ENCODE measurements around the gene BLACAT1.

Gene BLACAT1

DNA sequence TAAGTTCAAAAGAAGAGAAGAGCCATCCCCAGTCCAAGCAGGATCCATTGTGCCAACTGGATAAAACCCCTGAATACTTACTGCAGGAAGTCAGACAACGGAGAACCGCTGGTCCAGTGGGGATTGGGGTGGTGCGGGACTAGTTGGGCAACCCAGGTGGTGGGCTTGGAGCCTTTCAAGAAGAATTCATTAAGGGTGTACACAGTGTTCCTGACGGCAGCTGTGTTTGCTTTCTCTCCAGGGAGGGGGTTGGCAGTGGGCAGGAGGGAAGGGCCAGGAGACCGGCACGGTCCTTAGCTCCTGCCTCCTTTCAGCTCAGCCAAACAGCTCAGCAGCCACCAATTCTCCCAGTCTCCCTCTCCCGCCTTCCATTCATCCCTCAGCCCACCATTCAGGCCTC, 41.5 kb upstream of the BLACAT1 start:
- Histone ChIP-seq H3K4me2 (ENCODE audit: low read length) (no peak overlapping the region), H3K27ac (ENCODE audit: low read length) (no peak overlapping the region), H4K20me1 (ENCODE audit: insufficient read depth, low read length) (no peaks in the 10 kb centered on the region), H3K4me1 (ENCODE audit: low read length) (peaks cover 9% of the 10 kb centered on the region), H3K9ac (ENCODE audit: low read length) (no peak overlapping the region), H3K4me3 (ENCODE audit: low read length) (no peak overlapping the region), H3K79me2 (ENCODE audit: low read length) (no peaks in the 10 kb centered on the region), H3K36me3 (replicated peaks; ENCODE audit: low read depth, low read length) (no peaks in the 10 kb centered on the region), H3K27me3 (ENCODE audit: low read depth, low read length) (peaks cover 19% of the 10 kb centered on the region), H3K9me3 (ENCODE audit: insufficient read depth, low read length) (no peaks in the 10 kb centered on the region), H2AFZ (ENCODE audit: low read depth, low read length) (no peak overlapping the region)
- no peak for TF ChIP-seq EZH2phosphoT487 (IDR thresholded peaks at IDR 0.05; ENCODE audit: low read depth)
- TF ChIP-seq, protein P1, sequence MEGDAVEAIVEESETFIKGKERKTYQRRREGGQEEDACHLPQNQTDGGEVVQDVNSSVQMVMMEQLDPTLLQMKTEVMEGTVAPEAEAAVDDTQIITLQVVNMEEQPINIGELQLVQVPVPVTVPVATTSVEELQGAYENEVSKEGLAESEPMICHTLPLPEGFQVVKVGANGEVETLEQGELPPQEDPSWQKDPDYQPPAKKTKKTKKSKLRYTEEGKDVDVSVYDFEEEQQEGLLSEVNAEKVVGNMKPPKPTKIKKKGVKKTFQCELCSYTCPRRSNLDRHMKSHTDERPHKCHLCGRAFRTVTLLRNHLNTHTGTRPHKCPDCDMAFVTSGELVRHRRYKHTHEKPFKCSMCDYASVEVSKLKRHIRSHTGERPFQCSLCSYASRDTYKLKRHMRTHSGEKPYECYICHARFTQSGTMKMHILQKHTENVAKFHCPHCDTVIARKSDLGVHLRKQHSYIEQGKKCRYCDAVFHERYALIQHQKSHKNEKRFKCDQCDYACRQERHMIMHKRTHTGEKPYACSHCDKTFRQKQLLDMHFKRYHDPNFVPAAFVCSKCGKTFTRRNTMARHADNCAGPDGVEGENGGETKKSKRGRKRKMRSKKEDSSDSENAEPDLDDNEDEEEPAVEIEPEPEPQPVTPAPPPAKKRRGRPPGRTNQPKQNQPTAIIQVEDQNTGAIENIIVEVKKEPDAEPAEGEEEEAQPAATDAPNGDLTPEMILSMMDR (IDR thresholded peaks at IDR 0.05; ENCODE audit: low read depth, low read length), result no peak

DNA sequence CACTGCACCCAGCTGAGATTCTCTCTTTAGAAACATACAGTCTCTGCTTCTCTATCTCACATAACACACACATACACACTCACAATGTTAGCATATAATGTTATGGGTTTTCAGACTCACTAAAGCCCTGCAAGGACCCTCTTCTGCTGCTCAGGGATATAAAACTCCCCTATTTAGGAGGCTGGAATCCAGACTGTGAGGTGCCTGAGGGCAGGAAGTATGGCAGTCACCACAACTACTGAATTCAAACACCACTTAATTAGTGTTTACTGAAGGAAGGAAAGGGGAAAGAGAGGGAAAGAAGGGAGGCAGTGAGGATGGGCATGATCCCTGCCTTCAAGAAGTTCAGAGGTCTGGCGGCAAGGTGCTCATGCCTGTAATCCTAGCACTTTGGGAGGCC, 40.8 kb upstream of the BLACAT1 start:
- Histone ChIP-seq H3K27me3 (ENCODE audit: low read depth, low read length) (peaks cover 26% of the 10 kb centered on the region), H3K27ac (ENCODE audit: low read length) (no peak overlapping the region), H3K4me2 (ENCODE audit: low read length) (no peak overlapping the region), H3K36me3 (replicated peaks; ENCODE audit: low read depth, low read length) (no peaks in the 10 kb centered on the region), H3K4me3 (ENCODE audit: low read length) (no peak overlapping the region), H3K4me1 (ENCODE audit: low read length) (peaks cover 9% of the 10 kb centered on the region), H3K9me3 (ENCODE audit: insufficient read depth, low read length) (no peaks in the 10 kb centered on the region), H3K79me2 (ENCODE audit: low read length) (no peaks in the 10 kb centered on the region), H2AFZ (ENCODE audit: low read depth, low read length) (no peak overlapping the region), H4K20me1 (ENCODE audit: insufficient read depth, low read length) (no peaks in the 10 kb centered on the region), H3K9ac (ENCODE audit: low read length) (no peak overlapping the region)
- TF ChIP-seq, protein P1 (IDR thresholded peaks at IDR 0.05; ENCODE audit: low read depth, low read length), result no peak
- no peak for TF ChIP-seq EZH2phosphoT487 (IDR thresholded peaks at IDR 0.05; ENCODE audit: low read depth)

DNA sequence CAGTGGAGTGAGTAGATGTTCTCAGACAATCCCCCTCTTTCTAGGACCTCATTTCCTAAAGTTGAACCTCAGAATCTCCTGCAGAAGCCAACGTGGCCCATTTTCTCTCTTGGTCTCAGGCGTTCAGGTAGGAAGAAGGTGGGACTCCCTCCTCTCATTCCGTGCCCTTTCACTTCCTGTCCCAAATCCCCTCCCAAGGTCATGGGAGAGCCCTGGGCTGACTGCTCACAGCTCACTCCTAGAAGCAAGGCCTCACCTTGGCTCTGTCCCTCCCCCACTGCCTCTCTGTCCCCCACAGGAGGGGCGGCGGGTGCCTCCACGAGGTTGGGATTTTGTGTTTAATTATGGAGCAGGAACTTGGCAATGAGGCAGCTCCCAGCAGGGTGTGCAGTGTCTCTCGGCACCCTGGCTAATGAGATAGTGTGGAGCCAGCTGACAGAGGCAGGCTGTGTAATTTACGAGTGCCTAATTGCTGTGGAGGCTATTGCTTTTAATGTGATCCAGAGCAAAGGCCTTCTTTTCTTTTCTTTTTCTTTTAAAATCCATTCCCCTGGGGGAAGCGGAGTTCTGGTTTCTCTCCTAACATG, 39.5 kb upstream of the BLACAT1 start:
- Histone ChIP-seq H3K9ac (ENCODE audit: low read length) (no peak overlapping the region), H3K27ac (ENCODE audit: low read length) (no peak overlapping the region), H4K20me1 (ENCODE audit: insufficient read depth, low read length) (no peaks in the 10 kb centered on the region), H3K79me2 (ENCODE audit: low read length) (no peaks in the 10 kb centered on the region), H3K4me1 (ENCODE audit: low read length) (peaks cover 9% of the 10 kb centered on the region), H3K27me3 (ENCODE audit: low read depth, low read length) (peaks cover 37% of the 10 kb centered on the region), H2AFZ (ENCODE audit: low read depth, low read length) (no peak overlapping the region), H3K9me3 (ENCODE audit: insufficient read depth, low read length) (no peaks in the 10 kb centered on the region), H3K36me3 (replicated peaks; ENCODE audit: low read depth, low read length) (no peaks in the 10 kb centered on the region), H3K4me3 (ENCODE audit: low read length) (no peak overlapping the region), H3K4me2 (ENCODE audit: low read length) (no peak overlapping the region)
- no peak for TF ChIP-seq EZH2phosphoT487 (IDR thresholded peaks at IDR 0.05; ENCODE audit: low read depth)
- TF ChIP-seq, protein P1 (IDR thresholded peaks at IDR 0.05; ENCODE audit: low read depth, low read length), result no peak

DNA sequence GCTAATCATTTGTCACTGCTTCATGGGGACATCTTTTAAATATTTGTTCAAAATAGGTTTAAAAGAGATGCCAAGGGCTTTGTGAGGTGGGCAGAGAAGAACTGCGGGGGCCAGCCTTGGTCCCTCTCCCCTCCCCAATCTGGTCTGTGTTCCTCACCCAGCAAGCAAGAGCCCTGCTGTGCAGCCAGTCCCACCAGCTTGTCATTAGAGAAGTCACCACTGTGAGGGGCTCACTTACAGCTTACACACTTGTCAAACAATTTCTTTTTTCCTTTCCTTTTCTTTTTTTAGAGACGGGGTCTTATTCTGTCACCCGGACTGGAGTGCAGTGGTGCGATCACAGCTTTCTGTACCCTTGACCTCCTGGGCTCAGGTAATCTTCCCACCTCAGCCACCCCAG, 38.3 kb upstream of the BLACAT1 start:
- Histone ChIP-seq H3K4me2 (ENCODE audit: low read length) (no peak overlapping the region), H3K27me3 (ENCODE audit: low read depth, low read length) (peaks cover 48% of the 10 kb centered on the region)

More for the DNA sequence above, 38.3 kb upstream of the BLACAT1 start:
- Histone ChIP-seq H4K20me1 (ENCODE audit: insufficient read depth, low read length) (no peaks in the 10 kb centered on the region), H3K9me3 (ENCODE audit: insufficient read depth, low read length) (no peaks in the 10 kb centered on the region), H3K4me1 (ENCODE audit: low read length) (peaks cover 9% of the 10 kb centered on the region), H2AFZ (ENCODE audit: low read depth, low read length) (no peak overlapping the region), H3K27ac (ENCODE audit: low read length) (no peak overlapping the region), H3K9ac (ENCODE audit: low read length) (no peak overlapping the region), H3K79me2 (ENCODE audit: low read length) (no peaks in the 10 kb centered on the region), H3K36me3 (replicated peaks; ENCODE audit: low read depth, low read length) (no peaks in the 10 kb centered on the region), H3K4me3 (ENCODE audit: low read length) (no peak overlapping the region)
- TF ChIP-seq, protein P1 (IDR thresholded peaks at IDR 0.05; ENCODE audit: low read depth, low read length), result no peak
- no peak for TF ChIP-seq EZH2phosphoT487 (IDR thresholded peaks at IDR 0.05; ENCODE audit: low read depth)

Measured in OCI-LY3 (cell line).